ENCODE data around the gene GNPAT.

DNA sequence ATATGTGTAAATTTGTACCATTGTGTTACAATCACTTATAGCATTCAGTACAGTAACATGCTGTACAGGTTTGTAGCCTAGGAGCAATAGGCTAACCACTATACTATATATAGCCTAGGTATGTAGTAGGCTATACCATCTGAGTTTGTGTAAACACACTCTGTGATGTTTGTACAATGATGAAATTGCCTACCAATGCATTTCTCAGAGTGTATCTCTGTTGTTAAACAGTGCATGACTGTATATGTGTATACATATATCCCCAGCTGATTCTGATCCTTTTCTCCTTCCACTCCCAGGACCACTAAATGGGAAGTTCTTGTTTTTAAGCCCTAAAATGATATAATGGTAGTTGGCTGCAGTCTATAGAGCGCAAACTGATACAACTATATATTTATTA is 7.8 kb downstream of the GNPAT start:
- TF ChIP-seq, protein P1, sequence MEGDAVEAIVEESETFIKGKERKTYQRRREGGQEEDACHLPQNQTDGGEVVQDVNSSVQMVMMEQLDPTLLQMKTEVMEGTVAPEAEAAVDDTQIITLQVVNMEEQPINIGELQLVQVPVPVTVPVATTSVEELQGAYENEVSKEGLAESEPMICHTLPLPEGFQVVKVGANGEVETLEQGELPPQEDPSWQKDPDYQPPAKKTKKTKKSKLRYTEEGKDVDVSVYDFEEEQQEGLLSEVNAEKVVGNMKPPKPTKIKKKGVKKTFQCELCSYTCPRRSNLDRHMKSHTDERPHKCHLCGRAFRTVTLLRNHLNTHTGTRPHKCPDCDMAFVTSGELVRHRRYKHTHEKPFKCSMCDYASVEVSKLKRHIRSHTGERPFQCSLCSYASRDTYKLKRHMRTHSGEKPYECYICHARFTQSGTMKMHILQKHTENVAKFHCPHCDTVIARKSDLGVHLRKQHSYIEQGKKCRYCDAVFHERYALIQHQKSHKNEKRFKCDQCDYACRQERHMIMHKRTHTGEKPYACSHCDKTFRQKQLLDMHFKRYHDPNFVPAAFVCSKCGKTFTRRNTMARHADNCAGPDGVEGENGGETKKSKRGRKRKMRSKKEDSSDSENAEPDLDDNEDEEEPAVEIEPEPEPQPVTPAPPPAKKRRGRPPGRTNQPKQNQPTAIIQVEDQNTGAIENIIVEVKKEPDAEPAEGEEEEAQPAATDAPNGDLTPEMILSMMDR (conservative IDR thresholded peaks at IDR 0.05; ENCODE audit: low read depth, low read length): no peak
- TF ChIP-seq EZH2 (IDR thresholded peaks at IDR 0.05; ENCODE audit: borderline replicate concordance, low read depth, low read length, poor library complexity, severe bottlenecking): no peak
